K562 (cell line): ENCODE results near the gene ABR.

Experiments
- BDP1 ChIP-seq: IDR thresholded peaks from 3 replicates; pipeline ENCODE4 v1.6.1; 2011; ENCODE audit not compliant: insufficient read length, insufficient read depth
- CEBPB ChIP-seq: fragments of 450-650 bp; IDR thresholded peaks from 2 replicates; pipeline ENCODE4 v1.6.1; 2016; ENCODE audit warnings: missing genetic modification characterization, missing compliant biosample characterization
- FUS ChIP-seq: fragments of 200-400 bp; formaldehyde crosslinking; optimal IDR thresholded peaks from 2 replicates; pipeline ENCODE3; 2017; ENCODE audit warnings: low read depth, low read length
- PTBP1 ChIP-seq: fragments of 200-400 bp; formaldehyde crosslinking; IDR thresholded peaks from 2 replicates; pipeline ENCODE4 v1.6.1; 2017; ENCODE audit warnings: low read depth, low read length
- RBM22 ChIP-seq: fragments of 200-400 bp; formaldehyde crosslinking; IDR thresholded peaks from 2 replicates; pipeline ENCODE4 v1.6.1; 2018; ENCODE audit warnings: low read length, low read depth; ENCODE audit not compliant: poor library complexity, severe bottlenecking
- TAF1 ChIP-seq: IDR thresholded peaks from 2 replicates; pipeline ENCODE4 v1.6.1; 2011; ENCODE audit warnings: mild to moderate bottlenecking, low read length, moderate library complexity; ENCODE audit not compliant: insufficient read depth, control insufficient read depth, severe bottlenecking; ENCODE audit errors: extremely low read depth
- ZBTB33 ChIP-seq: sonication (generic); formaldehyde crosslinking; IDR thresholded peaks from 2 replicates; pipeline ENCODE4 v1.8.1; 2023; ENCODE audit warnings: mild to moderate bottlenecking, missing genetic modification reagents
- ZNF133 ChIP-seq: fragments of 250-450 bp; sonication (Bioruptor Pico); IDR thresholded peaks from 2 replicates; pipeline ENCODE4 v1.4.0; 2020; ENCODE audit warnings: mild to moderate bottlenecking
- ZNF224 ChIP-seq: sonication (generic); formaldehyde crosslinking; IDR thresholded peaks from 2 replicates; pipeline ENCODE4 v1.8.0; 2022; ENCODE audit warnings: mild to moderate bottlenecking, missing genetic modification reagents
- ZNF354B ChIP-seq: fragments of 250-450 bp; sonication (Bioruptor Pico); IDR thresholded peaks from 2 replicates; pipeline ENCODE4 v1.4.0; 2020
- ZNF766 ChIP-seq: fragments of 200-800 bp; sonication (Bioruptor generic); conservative IDR thresholded peaks from 2 replicates; pipeline ENCODE4 v1.6.1; 2016; ENCODE audit warnings: missing genetic modification characterization, missing compliant biosample characterization

GRCh38 chr17:996554-997344, 183.0 kb downstream of the ABR start, which contains the start of gene TIMM22:
- TF ChIP-seq ZBTB33 (peak; percentile 44; the same call in 1 of the 2 replicates), RBM22 (no peak), ZNF354B (CRISPR knock-in tag) (no peak), ZNF133 (CRISPR knock-in tag) (no peak), FUS (no peak), PTBP1 (no peak), ZNF766 (peak; percentile 75), TAF1 (peak; percentile 93), CEBPB (tag) (peak; percentile 26; the same call in 1 of the 2 replicates), BDP1 (no peak), ZNF224 (CRISPR knock-in tag) (no peak)
